GM23338 (cell line): ENCODE results near the gene POC1B. TPM values are rescaled to one million over a fixed set of nuclear protein-coding genes. Genes with fewer than 3 reads are reported as not detected.

Source experiments
- ATAC-seq: fragments of 200-7000 bp; cut with Tn5 transposase; 3 replicates; pipeline ENCODE4 v1.9.1; 2020
- DNase-seq: peaks from one replicate; pipeline ENCODE4 v3.0.0-alpha.2; 2015; ENCODE audit warnings: low spot score
- H2AFZ ChIP-seq: fragments of 200-600 bp; sonication (generic); 2 replicates; pipeline ENCODE4 v1.8.0; 2016; ENCODE audit warnings: antibody characterized with exemption, mild to moderate bottlenecking, moderate library complexity
- H3F3A ChIP-seq: fragments of 200-600 bp; sonication (generic); replicated peaks from 2 replicates; pipeline ENCODE4 v1.8.0; 2017; ENCODE audit warnings: antibody characterized with exemption, mixed run types, low read depth
- H3K27ac ChIP-seq: fragments of 200-600 bp; sonication (generic); 2 replicates; pipeline ENCODE4 v1.6.1; 2016; ENCODE audit warnings: low read depth
- H3K27me3 ChIP-seq: fragments of 200-600 bp; sonication (generic); 2 replicates; pipeline ENCODE4 v1.8.0; 2016; ENCODE audit warnings: mild to moderate bottlenecking, mixed run types, moderate library complexity; ENCODE audit not compliant: insufficient read depth
- H3K36me3 ChIP-seq: fragments of 200-600 bp; sonication (generic); 2 replicates; pipeline ENCODE4 v1.8.0; 2016; ENCODE audit warnings: mild to moderate bottlenecking; ENCODE audit not compliant: insufficient read depth
- H3K4me1 ChIP-seq: fragments of 200-600 bp; sonication (generic); 2 replicates; pipeline ENCODE4 v1.8.0; 2016; ENCODE audit warnings: mild to moderate bottlenecking, moderate library complexity; ENCODE audit not compliant: insufficient read depth
- H3K4me2 ChIP-seq: fragments of 200-600 bp; sonication (generic); 2 replicates; pipeline ENCODE4 v1.7.1; 2017; ENCODE audit warnings: mixed run types
- H3K4me3 ChIP-seq: fragments of 200-600 bp; sonication (generic); 2 replicates; pipeline ENCODE4 v1.6.1; 2016; ENCODE audit warnings: mixed run types
- H3K79me2 ChIP-seq: fragments of 200-600 bp; sonication (generic); replicated peaks from 2 replicates; pipeline ENCODE4 v1.8.0; 2017; ENCODE audit warnings: mild to moderate bottlenecking; ENCODE audit not compliant: insufficient read depth
- H3K9me2 ChIP-seq: fragments of 200-600 bp; sonication (generic); 2 replicates; pipeline ENCODE4 v1.8.0; 2017; ENCODE audit not compliant: insufficient read depth
- H4K20me1 ChIP-seq: fragments of 200-600 bp; sonication (generic); replicated peaks from 2 replicates; pipeline ENCODE4 v1.8.0; 2017; ENCODE audit warnings: mild to moderate bottlenecking; ENCODE audit not compliant: insufficient read depth
- H3K27ac Mint-ChIP-seq: 2 replicates; pipeline ENCODE4 v1.8.0; 2020; ENCODE audit warnings: inconsistent platforms, mild to moderate bottlenecking, moderate library complexity, mixed read lengths
- H3K27me3 Mint-ChIP-seq: 3 replicates; pipeline ENCODE4 v1.8.0; 2022; ENCODE audit warnings: low read depth, mild to moderate bottlenecking, moderate library complexity, mixed read lengths, inconsistent platforms; ENCODE audit not compliant: insufficient read depth, poor library complexity
- H3K36me3 Mint-ChIP-seq: 3 replicates; pipeline ENCODE4 v1.8.0; 2021; ENCODE audit warnings: low read depth, mild to moderate bottlenecking, inconsistent platforms, moderate library complexity, mixed read lengths
- H3K4me1 Mint-ChIP-seq: 3 replicates; pipeline ENCODE4 v1.8.0; 2020; ENCODE audit warnings: mild to moderate bottlenecking, inconsistent platforms, mixed read lengths
- H3K4me3 Mint-ChIP-seq: 3 replicates; pipeline ENCODE4 v1.8.0; 2021; ENCODE audit warnings: moderate library complexity, mild to moderate bottlenecking, inconsistent platforms, mixed read lengths
- H3K9me3 Mint-ChIP-seq: 3 replicates; pipeline ENCODE4 v1.8.0; 2020; ENCODE audit warnings: moderate library complexity, mild to moderate bottlenecking, inconsistent platforms, mixed read lengths
- CREB1 ChIP-seq: fragments of 250-450 bp; sonication (Bioruptor Pico); IDR thresholded peaks from 2 replicates; pipeline ENCODE4 v1.5.0; 2020; ENCODE audit warnings: low read depth, mild to moderate bottlenecking, moderate library complexity
- CTCF ChIP-seq, 2 experiments: fragments of 200-600 bp in 1 of 2; sonication (generic) in 1 of 2; conservative IDR thresholded peaks; 2 replicates each; pipeline versions ENCODE4 v1.5.1 to v1.6.1; 2016 to 2017; ENCODE audit warnings: antibody characterized with exemption in 2 of 2, low read depth in 2 of 2, mild to moderate bottlenecking in 2 of 2, moderate library complexity in 1 of 2
- EZH2 ChIP-seq: fragments of 200-600 bp; sonication (generic); IDR thresholded peaks from one replicate; pipeline ENCODE4 v1.8.0; 2017; ENCODE audit warnings: antibody characterized with exemption, mild to moderate bottlenecking, low read depth; ENCODE audit not compliant: unreplicated experiment
- ZNF462 ChIP-seq: fragments of 250-450 bp; sonication (Bioruptor Pico); IDR thresholded peaks from 2 replicates; pipeline ENCODE4 v1.5.0; 2020; ENCODE audit warnings: mild to moderate bottlenecking, moderate library complexity
- polyA plus RNA-seq: library from polyadenylated mRNA; unstranded; fragments of >200 nt; fragmentation: Nextera tagmentation; extraction: Ambion mirVana; gene quantifications from 2 replicates; pipeline ENCODE4 v1.2.1, GENCODE V29; 2016
- total RNA-seq: library from RNA; depleted of rRNA; stranded (reverse); fragments of >200 nt; shearing (Covaris generic); gene quantifications from 2 replicates; pipeline ENCODE4 v1.2.3, GENCODE V29; 2014

POC1B gene
- total and polyA plus RNA-seq, 2 experiments from 2014 or later = 11.8 to 17.5 TPM

DNA sequence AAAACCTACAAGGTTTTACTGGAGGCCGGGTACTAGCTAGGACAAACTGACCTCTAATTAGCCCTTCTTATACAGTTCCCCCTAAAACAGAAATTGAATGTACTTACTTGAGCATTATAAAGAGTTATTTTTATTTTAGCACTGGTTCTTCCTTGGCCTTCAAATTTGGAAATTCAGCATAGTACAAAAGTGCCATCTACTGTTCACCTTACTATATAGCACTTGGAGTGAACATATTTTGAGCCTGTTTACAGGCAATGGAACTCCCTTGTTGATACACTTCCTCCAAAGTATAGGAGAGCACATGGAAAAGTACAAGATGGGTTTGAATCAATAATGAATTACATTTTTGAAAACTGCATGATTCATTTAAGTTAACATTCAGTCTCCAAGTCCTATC lies 3.9 kb upstream of the POC1B start:
- no peaks in the 10 kb centered on the region for H3K27me3 Mint-ChIP-seq
- H3K4me1 ChIP-seq = 0 out of 2 replicates have a peak, but pooled peaks cover 7% of the 10 kb centered on the region
- H3K4me3 Mint-ChIP-seq = no peak overlapping the region
- DNase-seq (peak; percentile 30), ATAC-seq (no peak)
- no peaks in the 10 kb centered on the region for H3K9me2 ChIP-seq
- no peak overlapping the region for H3K27ac ChIP-seq
- no peak for TF ChIP-seq ZNF462 (CRISPR knock-in tag)
- TF ChIP-seq CTCF (conservative IDR thresholded peaks at IDR 0.05; ENCODE audit: low read depth in 2 of 2) = peak; percentile 69 to 72
- TF ChIP-seq CREB1 (CRISPR knock-in tag) = no peak
- TF ChIP-seq EZH2 = no peak
- no peaks in the 10 kb centered on the region; the same call in 1 of the 2 replicates for H4K20me1 ChIP-seq
- no peak overlapping the region for H3K27ac Mint-ChIP-seq
- no peak overlapping the region for H3K4me3 ChIP-seq
- no peaks in the 10 kb centered on the region for H3K27me3 ChIP-seq
- H3F3A ChIP-seq = no peaks in the 10 kb centered on the region
- no peaks in the 10 kb centered on the region for H3K79me2 ChIP-seq
- H3K9me3 Mint-ChIP-seq = no peaks in the 10 kb centered on the region; the same call in 2 of the 3 replicates
- H3K4me2 ChIP-seq = no peak overlapping the region
- H3K4me1 Mint-ChIP-seq = peaks cover 2% of the 10 kb centered on the region; the same call in 2 of the 3 replicates
- H3K36me3 ChIP-seq = no peaks in the 10 kb centered on the region
- no peaks in the 10 kb centered on the region for H3K36me3 Mint-ChIP-seq
- H2AFZ ChIP-seq = no peak overlapping the region
